GM13977 (cell line): Measurements from ENCODE around the gene OR2AJ1.

Source experiments
- DNase-seq: peaks from one replicate; pipeline ENCODE4 v3.0.0; 2012; ENCODE audit warnings: low spot score
- in situ Hi-C: fragments of 300-500 bp; cut with MboI; formaldehyde crosslinking; loops from one replicate; pipeline ENCODE4 v1.12.0; 2022; ENCODE audit warnings: low sequenced_read_pairs, low pct_unique_long_range_greater_than_20kb, mixed read lengths, inconsistent platforms; ENCODE audit not compliant: unreplicated experiment
- TF ChIP-seq, protein P1 (sequence below): IDR thresholded peaks from 2 replicates; pipeline ENCODE4 v1.5.1; 2012; ENCODE audit warnings: mild to moderate bottlenecking, control low read depth; ENCODE audit not compliant: insufficient read depth; ENCODE audit errors: extremely low read depth, missing control alignments

The OR2AJ1 gene

GRCh38 chr1:247942624-247943023, 17.9 kb downstream of the OR2AJ1 start:
- TF ChIP-seq, protein P1, sequence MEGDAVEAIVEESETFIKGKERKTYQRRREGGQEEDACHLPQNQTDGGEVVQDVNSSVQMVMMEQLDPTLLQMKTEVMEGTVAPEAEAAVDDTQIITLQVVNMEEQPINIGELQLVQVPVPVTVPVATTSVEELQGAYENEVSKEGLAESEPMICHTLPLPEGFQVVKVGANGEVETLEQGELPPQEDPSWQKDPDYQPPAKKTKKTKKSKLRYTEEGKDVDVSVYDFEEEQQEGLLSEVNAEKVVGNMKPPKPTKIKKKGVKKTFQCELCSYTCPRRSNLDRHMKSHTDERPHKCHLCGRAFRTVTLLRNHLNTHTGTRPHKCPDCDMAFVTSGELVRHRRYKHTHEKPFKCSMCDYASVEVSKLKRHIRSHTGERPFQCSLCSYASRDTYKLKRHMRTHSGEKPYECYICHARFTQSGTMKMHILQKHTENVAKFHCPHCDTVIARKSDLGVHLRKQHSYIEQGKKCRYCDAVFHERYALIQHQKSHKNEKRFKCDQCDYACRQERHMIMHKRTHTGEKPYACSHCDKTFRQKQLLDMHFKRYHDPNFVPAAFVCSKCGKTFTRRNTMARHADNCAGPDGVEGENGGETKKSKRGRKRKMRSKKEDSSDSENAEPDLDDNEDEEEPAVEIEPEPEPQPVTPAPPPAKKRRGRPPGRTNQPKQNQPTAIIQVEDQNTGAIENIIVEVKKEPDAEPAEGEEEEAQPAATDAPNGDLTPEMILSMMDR, result no peak
- DNase-seq, result no peak
- in situ Hi-C loops, result no loop called here

DNA sequence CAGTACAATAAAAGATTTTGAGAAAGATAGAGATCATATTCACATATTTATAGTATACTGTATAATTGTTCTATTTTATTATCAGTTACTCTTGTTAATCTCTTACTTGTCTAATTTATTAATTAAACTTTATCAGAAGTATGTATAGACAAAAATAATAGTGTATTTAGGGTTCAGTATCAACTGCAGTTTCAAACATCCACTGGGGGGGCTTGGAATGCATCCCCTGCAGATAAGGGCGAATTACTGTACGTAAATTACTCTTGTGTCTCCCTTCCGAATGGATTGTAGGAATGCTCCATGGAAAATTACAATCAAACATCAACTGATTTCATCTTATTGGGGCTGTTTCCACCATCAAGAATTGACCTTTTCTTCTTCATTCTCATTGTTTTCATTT, 23.9 kb downstream of the OR2AJ1 start, which contains the start of gene OR2L8:
TSS of gene OR2L8 (plus strand) at position 301 of the 400 bp plus-strand sequence. CDS start at position 301, 0 bp downstream.
- DNase-seq, result no peak
- in situ Hi-C loops, result no loop called here
- TF ChIP-seq, protein P1, result no peak

DNA sequence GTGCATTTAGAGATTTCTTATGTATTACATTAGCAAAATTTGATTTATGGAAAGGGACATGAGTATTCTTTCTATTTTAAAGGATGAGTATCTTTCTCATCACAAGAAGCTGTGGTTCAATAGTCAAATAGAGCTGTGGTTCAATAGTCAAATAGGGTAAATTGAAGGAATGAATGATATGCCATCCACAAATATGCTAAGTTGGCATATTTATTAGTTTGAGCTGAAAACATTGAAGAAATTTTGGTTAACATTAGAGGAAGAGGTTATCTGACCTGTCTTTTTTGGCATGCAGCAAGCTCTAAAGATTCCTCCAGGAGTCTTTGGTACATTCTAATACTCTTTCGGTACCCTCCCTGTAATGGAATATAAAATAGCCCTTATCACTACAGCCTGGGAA, 28.7 kb downstream of the OR2AJ1 start:
- in situ Hi-C loops, result no loop called here
- no peak for DNase-seq
- TF ChIP-seq, protein P1, result no peak

- TF ChIP-seq, protein P1, result no peak
- DNase-seq, result no peak
- in situ Hi-C loops, result no loop called here
Measured at GRCh38 chr1:247961791-247962190, 37.1 kb downstream of the OR2AJ1 start.

DNA sequence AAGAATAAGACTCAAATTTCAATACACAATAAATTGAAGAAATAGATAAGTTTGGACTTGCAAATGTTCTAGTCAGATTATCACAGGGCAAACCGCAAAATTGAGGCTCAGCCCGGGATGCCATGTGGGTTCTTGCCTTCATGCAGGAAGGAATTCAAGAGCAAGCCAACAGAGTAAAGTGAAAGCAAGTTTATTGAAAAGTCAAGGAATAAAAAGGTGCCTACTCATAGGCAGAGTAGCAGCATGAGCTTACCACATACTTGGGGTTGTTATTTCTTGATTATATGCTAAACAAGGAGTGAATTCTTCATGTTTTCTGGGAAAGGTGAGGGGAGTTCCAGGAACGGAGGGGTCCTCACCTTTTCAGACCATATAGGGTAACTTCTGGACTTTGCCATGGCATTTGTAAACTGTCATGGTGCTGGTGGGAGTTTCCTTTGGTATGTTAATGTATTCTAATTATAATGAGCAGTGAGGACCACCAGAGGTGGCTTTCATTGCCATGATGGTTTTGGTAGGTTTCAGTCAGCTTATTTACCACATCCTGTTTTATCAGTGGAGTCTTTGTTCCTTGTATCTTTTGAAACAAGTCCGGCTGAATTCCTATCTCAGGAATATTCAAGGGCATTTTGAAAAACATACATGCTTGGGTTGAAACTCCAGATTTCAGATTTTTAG, 38.4 kb downstream of the OR2AJ1 start:
- DNase-seq, result no peak
- TF ChIP-seq, protein P1, result no peak
- in situ Hi-C loops, result no loop called here

DNA sequence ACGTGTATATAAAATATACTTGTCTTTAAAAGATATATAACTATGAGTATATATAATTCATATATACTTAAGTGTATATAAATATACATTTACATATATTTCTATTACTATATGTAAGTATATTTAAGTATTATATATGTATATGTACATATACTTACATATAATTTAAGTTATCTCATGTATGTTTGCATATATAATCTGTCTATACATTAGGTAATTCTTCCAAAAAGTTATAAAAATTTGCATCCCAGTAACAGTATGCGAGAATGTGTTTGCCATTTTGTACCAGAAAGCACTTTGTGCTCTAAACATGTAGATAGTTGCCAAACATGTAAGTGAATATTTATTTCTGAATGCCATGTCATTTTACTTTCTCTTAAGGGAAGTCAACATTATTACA, 40.2 kb downstream of the OR2AJ1 start, which contains the start of gene OR2AK2:
TSS of gene OR2AK2 (plus strand) at position 301 of the 400 bp plus-strand sequence. CDS start 144 bp downstream, outside the sequence.
- in situ Hi-C loops, result no loop called here
- DNase-seq, result no peak
- TF ChIP-seq, protein P1, result no peak
